Astrocyte (in vitro differentiated cells and primary cell): Measurements from ENCODE around the gene COQ8A. TPM values are rescaled to one million over a fixed set of nuclear protein-coding genes. Genes with fewer than 3 reads are reported as not detected.

Experiments
- DNase-seq: peaks from one replicate; pipeline ENCODE4 v3.0.0-alpha.2; 2010; ENCODE audit warnings: low read depth
- FAIRE-seq: peaks from 2 replicates; lab custom pipeline; 2011; peaks lifted over from hg19 to GRCh38; lab: Jason Lieb, UNC
- H2AFZ ChIP-seq: 2 replicates; pipeline ENCODE4 v1.6.0; 2012; ENCODE audit warnings: low read depth, low read length, inconsistent platforms
- H3K27ac ChIP-seq: 2 replicates; pipeline ENCODE4 v1.5.1; 2011; ENCODE audit warnings: low read depth, low read length, inconsistent platforms
- H3K27me3 ChIP-seq: 2 replicates; pipeline ENCODE4 v1.6.0; 2011; ENCODE audit warnings: low read length, inconsistent platforms; ENCODE audit not compliant: insufficient read depth
- H3K36me3 ChIP-seq: 2 replicates; pipeline ENCODE4 v1.5.1; 2011; ENCODE audit warnings: low read length, inconsistent platforms; ENCODE audit not compliant: insufficient read depth
- H3K4me1 ChIP-seq: 2 replicates; pipeline ENCODE4 v1.5.1; 2011; ENCODE audit warnings: low read length, inconsistent platforms; ENCODE audit not compliant: insufficient read depth
- H3K4me2 ChIP-seq: 2 replicates; pipeline ENCODE4 v1.6.0; 2012; ENCODE audit warnings: low read length, inconsistent platforms
- H3K4me3 ChIP-seq: 2 replicates; pipeline ENCODE4 v1.5.1; 2011; ENCODE audit warnings: low read depth, mild to moderate bottlenecking, low read length, inconsistent platforms; ENCODE audit not compliant: insufficient read depth
- H3K79me2 ChIP-seq: 2 replicates; pipeline ENCODE4 v1.6.0; 2012; ENCODE audit warnings: mild to moderate bottlenecking, low read length, inconsistent platforms; ENCODE audit not compliant: insufficient read depth
- H3K9ac ChIP-seq: 2 replicates; pipeline ENCODE4 v1.6.0; 2012; ENCODE audit warnings: mild to moderate bottlenecking, low read length, inconsistent platforms
- H3K9me3 ChIP-seq: 2 replicates; pipeline ENCODE4 v1.5.1; 2012; ENCODE audit warnings: low read depth, mild to moderate bottlenecking, low read length, inconsistent platforms; ENCODE audit not compliant: insufficient read depth
- H4K20me1 ChIP-seq: 2 replicates; pipeline ENCODE4 v1.6.0; 2012; ENCODE audit warnings: low read length, inconsistent platforms; ENCODE audit not compliant: insufficient read depth
- H3K27ac Mint-ChIP-seq: one replicate; pipeline ENCODE4 v1.8.0; 2021; ENCODE audit warnings: mild to moderate bottlenecking, mixed read lengths; ENCODE audit not compliant: unreplicated experiment
- H3K27me3 Mint-ChIP-seq: one replicate; pipeline ENCODE4 v1.8.0; 2021; ENCODE audit warnings: low read depth, mixed read lengths; ENCODE audit not compliant: unreplicated experiment
- H3K36me3 Mint-ChIP-seq: one replicate; pipeline ENCODE4 v1.8.0; 2021; ENCODE audit warnings: low read depth, mixed read lengths; ENCODE audit not compliant: unreplicated experiment
- H3K4me1 Mint-ChIP-seq: one replicate; pipeline ENCODE4 v1.8.0; 2021; ENCODE audit warnings: low read depth, mixed read lengths; ENCODE audit not compliant: unreplicated experiment
- H3K4me3 Mint-ChIP-seq: one replicate; pipeline ENCODE4 v1.8.0; 2021; ENCODE audit warnings: mild to moderate bottlenecking, moderate library complexity, mixed read lengths; ENCODE audit not compliant: unreplicated experiment
- H3K9me3 Mint-ChIP-seq: one replicate; pipeline ENCODE4 v1.8.0; 2021; ENCODE audit warnings: mild to moderate bottlenecking, mixed read lengths; ENCODE audit not compliant: unreplicated experiment
- CTCF ChIP-seq: IDR thresholded peaks from 2 replicates; pipeline ENCODE4 v1.5.1; 2011; ENCODE audit warnings: low read depth, mild to moderate bottlenecking, inconsistent platforms, low read length, moderate library complexity; ENCODE audit not compliant: insufficient read depth
- EZH2 ChIP-seq: IDR thresholded peaks from 2 replicates; pipeline ENCODE4 v1.6.1; 2012; ENCODE audit warnings: mild to moderate bottlenecking, low read length, inconsistent platforms; ENCODE audit not compliant: insufficient read depth
- total RNA-seq: library from RNA; stranded (reverse); gene quantifications from 2 replicates; pipeline ENCODE4 v1.2.1, GENCODE V29; 2021

COQ8A gene
- total RNA-seq, 1 donor from 2014 or later: 8.2 TPM

GRCh38 chr1:226989085-226989920 is 49.2 kb downstream of the COQ8A start:
- Histone ChIP-seq H3K27me3 (no peaks in the 10 kb centered on the region), H3K9ac (no peak overlapping the region), H3K4me3 (no peak overlapping the region), H3K79me2 (no peaks in the 10 kb centered on the region), H3K36me3 (no peaks in the 10 kb centered on the region), H3K9me3 (no peaks in the 10 kb centered on the region), H2AFZ (no peak overlapping the region), H3K4me1 (no peaks in the 10 kb centered on the region), H3K4me2 (no peak overlapping the region), H3K27ac (no peak overlapping the region), H4K20me1 (no peaks in the 10 kb centered on the region)
- FAIRE-seq: no peak
- Mint-ChIP-seq H3K9me3 (no peaks in the 10 kb centered on the region), H3K27me3 (no peaks in the 10 kb centered on the region), H3K4me3 (no peak overlapping the region), H3K36me3 (peaks cover 12% of the 10 kb centered on the region), H3K27ac (no peak overlapping the region), H3K4me1 (peaks cover 17% of the 10 kb centered on the region)
- DNase-seq: no peak
- TF ChIP-seq EZH2: no peak
- no peak for TF ChIP-seq CTCF

- Histone ChIP-seq H3K27me3 (no peaks in the 10 kb centered on the region), H3K4me3 (no peak overlapping the region), H3K9ac (no peak overlapping the region), H3K79me2 (no peaks in the 10 kb centered on the region), H3K36me3 (no peaks in the 10 kb centered on the region), H4K20me1 (peaks cover 2% of the 10 kb centered on the region), H3K9me3 (no peaks in the 10 kb centered on the region), H3K27ac (no peak overlapping the region), H2AFZ (no peak overlapping the region), H3K4me2 (no peak overlapping the region), H3K4me1 (no peaks in the 10 kb centered on the region)
- TF ChIP-seq CTCF (no peak), EZH2 (no peak)
- no peaks in the 10 kb centered on the region for H3K9me3 Mint-ChIP-seq
- peaks cover 17% of the 10 kb centered on the region for H3K4me1 Mint-ChIP-seq
- DNase-seq (no peak), FAIRE-seq (no peak)
- H3K36me3 Mint-ChIP-seq: peaks cover 15% of the 10 kb centered on the region
- H3K27me3 Mint-ChIP-seq: no peaks in the 10 kb centered on the region
- H3K27ac Mint-ChIP-seq: no peak overlapping the region
- H3K4me3 Mint-ChIP-seq: no peak overlapping the region
These were observed 50.1 kb downstream of the COQ8A start for GRCh38 chr1:226990133-226990716.

DNA sequence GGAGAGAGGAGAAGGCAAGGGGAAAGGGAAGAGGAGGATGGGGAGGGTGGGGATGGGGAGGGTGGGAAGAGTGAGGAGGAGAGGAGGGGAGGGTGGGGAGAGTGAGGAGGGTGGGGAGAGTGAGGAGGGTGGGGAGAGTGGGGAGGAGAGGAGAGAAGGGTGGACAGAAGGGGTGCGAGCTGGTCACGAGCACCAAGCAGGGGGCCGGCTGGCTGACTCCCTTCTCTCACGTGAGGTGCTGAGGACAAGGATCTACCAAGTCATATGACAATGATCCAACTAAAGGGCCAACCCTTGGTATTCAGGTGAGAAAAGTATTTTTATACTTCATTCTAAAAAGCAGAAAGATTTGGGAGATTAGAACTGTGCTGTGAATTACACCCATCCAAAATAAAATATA is 51.8 kb downstream of the COQ8A start:
- Mint-ChIP-seq H3K36me3 (peaks cover 9% of the 10 kb centered on the region), H3K4me1 (peaks cover 17% of the 10 kb centered on the region)
- H2AFZ ChIP-seq: no peak overlapping the region

More for the DNA sequence above, 51.8 kb downstream of the COQ8A start:
- Mint-ChIP-seq H3K4me3 (no peak overlapping the region), H3K27me3 (no peaks in the 10 kb centered on the region), H3K9me3 (no peaks in the 10 kb centered on the region), H3K27ac (no peak overlapping the region)
- Histone ChIP-seq H3K36me3 (no peaks in the 10 kb centered on the region), H3K4me2 (no peak overlapping the region), H3K79me2 (no peaks in the 10 kb centered on the region), H3K4me1 (no peaks in the 10 kb centered on the region), H3K9me3 (no peaks in the 10 kb centered on the region), H3K27ac (no peak overlapping the region), H4K20me1 (peaks cover 2% of the 10 kb centered on the region), H3K4me3 (no peak overlapping the region), H3K9ac (no peak overlapping the region), H3K27me3 (no peaks in the 10 kb centered on the region)
- TF ChIP-seq CTCF (no peak), EZH2 (no peak)
- no peak for DNase-seq
- no peak for FAIRE-seq
